Stimulated activated CD4-positive, alpha-beta T cell treated with anti-CD3 and anti-CD28 coated beads, TNF-alpha, amount 100 ng/mL, for 1 hour (primary cell): Measurements from ENCODE around the gene REV1.
"Not testable (repeated sequence)": the region's sequence is repeated elsewhere in the genome, so short reads cannot be mapped to it uniquely, and the experiment has no call there.

Experiments used
- DNase-seq, 3 donors: peaks; one replicate each; pipeline ENCODE4 v3.0.0-alpha.2; 2020; ENCODE audit warnings: low read depth in 3 of 3, low spot score in 1 of 3

Gene REV1

GRCh38 chr2:99404797-99405669, 84.8 kb downstream of the REV1 start:
- no peak for DNase-seq

- DNase-seq = no peak
Measured at GRCh38 chr2:99404039-99404796, 85.6 kb downstream of the REV1 start.

GRCh38 chr2:99403524-99403923, 86.3 kb downstream of the REV1 start:
- DNase-seq = no peak

- DNase-seq = no peak
Measured at GRCh38 chr2:99403084-99403483, 86.7 kb downstream of the REV1 start.

- DNase-seq = no peak
Measured at GRCh38 chr2:99401841-99402240, 88.0 kb downstream of the REV1 start.

GRCh38 chr2:99399795-99400194, 90.0 kb downstream of the REV1 start:
- no peak for DNase-seq

- no peak for DNase-seq
Measured at GRCh38 chr2:99399063-99399462, 90.8 kb downstream of the REV1 start.

- DNase-seq = no peak
Measured at GRCh38 chr2:99398303-99398702, 91.5 kb downstream of the REV1 start.

GRCh38 chr2:99397266-99397920, 92.4 kb downstream of the REV1 start:
- no peak for DNase-seq

GRCh38 chr2:99395589-99396130, 94.2 kb downstream of the REV1 start:
- DNase-seq = no peak

GRCh38 chr2:99389946-99390345, 99.9 kb downstream of the REV1 start:
- DNase-seq = no peak

- no peak for DNase-seq
Measured at GRCh38 chr2:99389371-99389770, 100.4 kb downstream of the REV1 start.

GRCh38 chr2:99388892-99389291, 100.9 kb downstream of the REV1 start:
- DNase-seq = no peak

- no peak for DNase-seq
Measured at GRCh38 chr2:99386011-99386410, 103.8 kb downstream of the REV1 start.

- DNase-seq = no peak
Measured at GRCh38 chr2:99382143-99382542, 107.7 kb downstream of the REV1 start.

- DNase-seq = no peak
Measured at GRCh38 chr2:99380376-99381010, 109.3 kb downstream of the REV1 start.

GRCh38 chr2:99377879-99378278, 111.9 kb downstream of the REV1 start:
- DNase-seq = no peak

- no peak for DNase-seq
Measured at GRCh38 chr2:99376254-99376864, 113.5 kb downstream of the REV1 start.

- no peak for DNase-seq
Measured at GRCh38 chr2:99374747-99375146, 115.1 kb downstream of the REV1 start.

GRCh38 chr2:99373144-99373543, 116.7 kb downstream of the REV1 start:
- no peak for DNase-seq

GRCh38 chr2:99368854-99369253, 121.0 kb downstream of the REV1 start:
- not testable (repeated sequence) for DNase-seq
